NOMO-1 treated with DMSO at 0.1 percent for 48 hours (cell line): ENCODE measurements around the gene OR1J1.

Source experiments
- DNase-seq: peaks from one replicate; lab custom pipeline; 2025; ENCODE audit not compliant: unreplicated experiment; lab: John Stamatoyannopoulos, UW

OR1J1 gene, protein sequence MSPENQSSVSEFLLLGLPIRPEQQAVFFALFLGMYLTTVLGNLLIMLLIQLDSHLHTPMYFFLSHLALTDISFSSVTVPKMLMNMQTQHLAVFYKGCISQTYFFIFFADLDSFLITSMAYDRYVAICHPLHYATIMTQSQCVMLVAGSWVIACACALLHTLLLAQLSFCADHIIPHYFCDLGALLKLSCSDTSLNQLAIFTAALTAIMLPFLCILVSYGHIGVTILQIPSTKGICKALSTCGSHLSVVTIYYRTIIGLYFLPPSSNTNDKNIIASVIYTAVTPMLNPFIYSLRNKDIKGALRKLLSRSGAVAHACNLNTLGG

DNA sequence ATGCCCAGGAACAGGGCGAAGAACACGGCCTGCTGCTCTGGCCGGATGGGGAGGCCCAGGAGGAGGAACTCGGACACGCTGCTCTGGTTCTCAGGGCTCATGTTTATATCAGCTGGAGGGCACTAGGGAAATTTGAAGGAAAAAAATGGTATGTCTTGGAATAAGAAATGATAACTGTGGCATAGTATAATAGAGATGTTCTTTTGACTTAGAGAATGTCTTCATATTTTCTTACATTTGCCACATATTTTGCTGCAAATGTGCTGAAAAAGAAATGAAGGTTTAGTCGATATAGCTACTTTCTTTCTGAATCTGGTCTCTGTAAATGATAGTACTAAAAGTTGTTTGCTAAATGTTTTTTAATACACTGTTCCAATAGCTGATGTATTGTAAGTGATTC is at the start of gene OR1J1:
OR1J1 (minus strand) TSS at position 101 of the 400 bp plus-strand sequence; CDS start at position 101, 0 bp downstream.
- DNase-seq = no peak

DNA sequence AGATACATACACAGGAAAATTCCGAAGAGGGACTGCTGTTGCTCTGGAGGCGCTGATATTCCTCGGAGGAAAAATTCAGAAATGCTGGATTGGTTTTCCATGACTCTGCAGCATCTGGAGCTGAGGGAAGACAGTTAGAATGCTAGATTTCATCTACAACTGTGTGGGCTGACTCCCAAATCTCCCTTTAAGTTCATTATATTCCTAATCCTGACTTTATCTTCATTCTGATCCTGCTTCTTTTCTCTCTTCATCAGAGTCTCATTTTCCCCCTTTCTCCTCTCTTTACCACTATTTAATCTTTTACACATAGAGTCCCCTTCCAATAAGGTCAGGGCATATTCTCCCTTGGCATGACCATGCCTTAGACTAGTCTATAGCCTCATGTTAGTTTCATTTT is 49.5 kb upstream of the OR1J1 start, which contains the start of gene OR1N1:
OR1N1 (minus strand) TSS at position 101 of the 400 bp plus-strand sequence; CDS start at position 101, 0 bp downstream.
- no peak for DNase-seq

DNA sequence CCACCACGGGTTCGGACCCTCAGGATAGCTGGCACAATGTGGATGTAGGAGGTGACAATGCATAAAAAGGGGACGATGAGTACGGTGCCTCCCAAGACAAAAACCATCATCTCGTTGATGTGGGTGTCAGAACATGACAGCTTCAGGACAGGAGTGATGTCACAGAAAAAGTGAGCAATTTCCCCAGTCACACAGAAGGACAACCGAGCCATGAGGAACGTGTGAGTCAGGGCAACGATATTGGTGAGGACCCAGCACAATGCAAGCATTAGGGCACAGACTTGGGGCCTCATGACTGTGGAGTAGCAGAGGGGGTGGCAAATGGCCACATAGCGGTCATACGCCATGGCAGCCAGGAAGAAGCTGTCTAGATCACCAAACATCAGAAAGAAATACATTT is 48.9 kb upstream of the OR1J1 start:
- DNase-seq = no peak

DNA sequence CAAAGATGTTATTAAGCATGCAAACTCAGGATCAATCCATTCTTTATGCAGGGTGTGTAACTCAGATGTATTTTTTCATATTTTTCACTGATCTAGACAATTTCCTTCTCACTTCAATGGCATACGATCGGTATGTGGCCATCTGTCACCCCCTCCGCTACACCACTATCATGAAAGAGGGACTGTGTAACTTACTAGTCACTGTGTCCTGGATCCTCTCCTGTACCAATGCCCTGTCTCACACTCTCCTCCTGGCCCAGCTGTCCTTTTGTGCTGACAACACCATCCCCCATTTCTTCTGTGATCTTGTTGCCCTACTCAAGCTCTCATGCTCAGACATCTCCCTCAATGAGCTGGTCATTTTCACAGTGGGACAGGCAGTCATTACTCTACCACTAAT is 41.6 kb upstream of the OR1J1 start:
- no peak for DNase-seq

DNA sequence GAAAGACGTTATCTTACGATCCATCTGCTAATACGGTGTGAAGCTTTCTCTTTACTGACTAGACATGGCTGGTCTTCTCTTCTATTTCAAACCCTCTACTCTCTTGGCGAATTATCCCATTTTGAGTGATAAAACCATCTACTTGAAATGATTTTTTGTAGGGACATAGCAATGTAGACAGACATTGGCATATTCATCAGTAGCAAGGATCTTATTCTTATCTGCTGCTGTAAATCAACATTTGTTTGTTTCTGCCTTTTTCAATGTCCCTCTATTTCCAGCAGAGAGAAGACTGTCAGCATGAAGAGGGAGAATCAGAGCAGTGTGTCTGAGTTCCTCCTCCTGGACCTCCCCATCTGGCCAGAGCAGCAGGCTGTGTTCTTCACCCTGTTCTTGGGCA is 41.1 kb upstream of the OR1J1 start, which contains the start of gene OR1J4:
OR1J4 (plus strand) TSS at position 301 of the 400 bp plus-strand sequence; CDS start at position 301, 0 bp downstream.
- DNase-seq = no peak

DNA sequence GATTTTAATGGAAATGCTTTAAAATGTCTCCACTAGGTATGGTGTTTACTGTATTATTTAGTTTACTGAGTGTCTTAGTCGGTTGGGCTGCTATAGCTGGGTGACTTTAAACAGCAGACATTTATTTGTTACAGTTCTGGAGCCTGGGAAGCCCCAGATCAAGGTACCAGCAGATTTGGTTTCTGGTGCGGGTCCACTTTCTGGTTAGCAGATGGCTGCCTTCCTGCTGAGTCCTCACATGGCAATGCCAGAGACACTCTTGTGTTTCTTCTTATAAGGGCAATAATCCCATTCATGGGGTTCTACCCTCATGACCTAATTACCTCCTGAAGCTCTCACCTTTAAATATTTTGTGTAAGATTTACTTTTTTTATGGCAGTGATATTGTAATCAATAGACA is 40.5 kb upstream of the OR1J1 start:
- no peak for DNase-seq

DNA sequence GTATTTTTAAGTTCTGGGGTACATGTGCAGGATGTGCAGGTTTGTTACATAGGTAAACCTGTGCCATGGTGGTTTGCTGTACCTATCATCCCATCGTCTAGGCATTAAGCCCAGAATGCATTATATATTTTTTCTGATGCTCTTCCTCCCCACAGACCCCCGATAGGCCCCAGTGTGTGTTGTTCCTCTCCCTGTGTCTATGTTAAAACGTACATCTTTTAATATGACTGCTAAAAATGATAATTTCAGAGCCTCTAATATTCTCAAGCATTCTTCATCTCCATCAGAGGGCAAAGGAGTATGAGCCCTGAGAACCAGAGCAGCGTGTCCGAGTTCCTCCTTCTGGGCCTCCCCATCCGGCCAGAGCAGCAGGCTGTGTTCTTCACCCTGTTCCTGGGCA is 32.8 kb upstream of the OR1J1 start, which contains the start of gene OR1J2:
OR1J2 (plus strand) TSS at position 301 of the 400 bp plus-strand sequence; CDS start at position 301, 0 bp downstream.
- DNase-seq = no peak

DNA sequence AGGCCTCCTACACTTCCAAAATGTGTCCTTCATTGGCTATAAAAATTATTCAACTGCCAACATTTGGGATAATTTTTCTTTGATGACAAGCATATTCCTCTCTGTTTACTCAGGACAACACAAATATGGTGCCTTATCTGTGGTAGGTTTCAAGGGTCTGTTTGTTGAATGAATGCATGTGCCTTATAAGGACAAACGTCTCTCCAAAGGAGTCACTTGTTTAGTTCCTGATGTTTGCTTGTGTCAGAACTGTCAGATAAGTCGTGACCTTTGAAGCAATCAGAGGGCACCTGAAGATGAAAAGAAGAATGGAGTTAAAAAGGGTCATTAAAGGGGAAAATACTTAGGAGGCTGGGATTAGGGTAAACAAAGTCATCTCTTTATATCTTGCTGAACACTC is 29.2 kb upstream of the OR1J1 start:
- no peak for DNase-seq

DNA sequence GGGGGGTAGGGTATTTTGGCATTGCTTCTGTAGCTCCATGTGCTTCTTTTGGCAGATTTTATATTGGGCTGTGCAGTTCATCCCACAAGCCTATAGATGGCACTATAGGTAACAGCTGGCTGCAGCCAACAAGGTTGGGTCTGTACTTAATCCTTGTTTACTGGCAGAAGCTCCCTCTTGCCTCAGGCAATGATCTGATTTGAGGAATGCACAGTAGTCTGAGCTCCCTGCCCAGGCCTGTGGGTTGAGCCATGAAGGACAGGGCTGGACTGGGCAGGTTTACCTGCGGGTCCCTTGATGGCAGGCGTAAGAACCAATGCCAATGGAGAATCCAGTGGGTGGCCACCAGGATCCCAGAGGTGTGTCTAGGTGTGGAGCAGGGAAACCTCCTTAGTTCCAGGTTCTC is 21.2 kb upstream of the OR1J1 start:
- no peak for DNase-seq

DNA sequence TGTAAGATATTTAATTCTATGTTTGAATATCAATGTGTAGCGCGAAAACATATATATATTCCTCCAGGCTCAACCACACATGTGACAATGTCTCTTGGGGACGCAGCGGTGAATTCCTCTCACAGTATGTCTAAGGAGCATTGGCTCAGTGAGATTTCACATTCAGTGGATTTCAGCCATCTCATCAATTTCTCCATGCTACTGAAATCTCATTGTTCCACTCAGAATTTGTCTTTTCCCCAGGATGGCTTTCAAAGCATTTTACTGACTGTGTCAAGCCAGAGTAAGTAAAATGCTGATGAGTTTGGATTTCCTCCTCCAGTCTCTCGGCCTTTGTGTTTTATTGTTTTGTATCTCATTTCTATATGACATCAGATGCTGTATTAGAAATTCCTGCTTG is 1.3 kb upstream of the OR1J1 start:
- no peak for DNase-seq

DNA sequence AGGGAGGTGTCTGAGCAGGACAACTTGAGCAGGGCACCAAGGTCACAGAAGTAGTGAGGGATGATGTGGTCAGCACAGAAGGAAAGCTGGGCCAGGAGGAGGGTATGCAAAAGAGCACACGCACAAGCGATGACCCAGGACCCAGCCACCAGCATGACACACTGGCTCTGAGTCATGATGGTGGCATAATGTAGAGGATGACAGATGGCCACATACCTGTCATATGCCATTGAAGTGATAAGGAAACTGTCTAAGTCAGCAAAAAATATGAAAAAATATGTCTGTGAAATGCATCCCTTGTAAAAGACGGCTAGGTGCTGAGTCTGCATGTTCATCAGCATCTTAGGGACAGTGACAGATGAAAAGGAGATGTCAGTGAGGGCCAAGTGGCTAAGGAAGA is 380 bp downstream of the OR1J1 start:
- no peak for DNase-seq

DNA sequence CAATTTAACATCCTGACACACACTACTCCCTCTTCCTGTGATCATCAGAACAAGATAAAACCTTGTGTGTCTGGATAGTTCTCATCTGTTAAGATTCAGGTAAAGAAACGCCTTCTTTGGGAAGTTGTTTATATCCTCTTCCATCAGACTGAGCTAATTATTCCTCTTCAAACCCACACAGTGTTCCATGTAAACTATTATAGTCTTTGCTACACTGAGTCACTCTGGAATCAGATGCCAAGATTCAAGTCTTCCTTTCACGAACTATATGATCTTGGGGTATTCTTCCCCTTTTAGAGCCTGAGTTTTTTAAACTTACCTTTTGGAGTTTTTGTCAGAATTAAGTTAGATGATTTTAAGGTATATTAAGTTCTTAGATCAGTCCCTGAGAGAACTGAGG is 2.0 kb downstream of the OR1J1 start:
- DNase-seq = no peak

DNA sequence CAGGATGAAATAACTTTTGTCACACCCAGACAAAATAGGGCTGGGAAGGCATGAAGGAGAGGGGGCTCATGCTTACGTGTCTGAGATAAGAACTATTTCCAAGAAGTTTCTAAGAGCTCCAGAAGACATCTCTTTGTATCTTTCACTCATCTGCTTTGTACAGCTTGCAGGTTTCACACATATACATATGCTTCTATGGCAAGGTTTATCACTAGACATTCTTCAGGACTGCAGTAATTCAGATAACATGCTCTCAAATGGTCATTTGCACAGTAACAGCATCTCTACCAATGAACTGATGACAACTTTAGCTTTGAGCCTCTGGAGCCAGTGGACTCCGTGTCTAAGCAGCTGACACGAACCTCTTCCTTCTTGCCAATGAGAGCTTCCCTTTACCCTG is 3.2 kb downstream of the OR1J1 start:
- no peak for DNase-seq

DNA sequence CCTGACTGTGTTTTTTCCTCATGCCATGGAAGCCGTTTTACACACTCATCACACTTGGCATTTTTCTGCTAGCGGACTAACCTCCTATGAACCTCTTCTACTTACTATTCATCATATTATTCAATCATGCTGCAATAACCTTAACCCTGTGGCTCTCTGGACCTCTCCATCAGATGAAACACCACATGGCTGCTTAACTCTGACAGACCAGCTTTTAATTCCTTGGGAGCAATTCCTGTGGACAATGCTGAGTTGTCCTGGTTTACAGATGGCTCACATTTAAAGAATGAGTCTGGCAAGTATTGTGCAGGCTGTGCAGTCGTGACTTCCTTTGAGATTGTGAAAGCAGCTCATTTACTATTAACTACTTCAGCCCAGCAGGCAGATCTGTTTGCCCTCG is 9.0 kb downstream of the OR1J1 start:
- DNase-seq = no peak

DNA sequence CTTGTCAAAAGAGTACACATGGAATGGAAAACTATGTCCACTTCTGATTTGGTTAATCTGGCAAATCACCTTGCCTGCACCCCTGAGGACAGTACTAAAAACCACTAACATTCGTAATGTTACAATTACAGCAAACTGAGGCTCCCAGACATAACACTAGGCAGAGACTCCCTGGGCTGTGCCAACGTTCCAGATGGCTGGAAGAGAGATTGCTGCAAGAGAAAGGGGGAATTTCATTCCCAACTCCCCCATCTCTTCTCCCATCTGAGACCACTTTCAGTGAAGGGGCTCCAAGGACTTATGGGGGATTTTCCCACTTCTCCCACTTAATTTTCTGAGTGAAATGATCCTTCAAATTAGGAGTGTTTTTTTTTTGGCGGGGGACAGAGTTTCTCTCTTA is 11.3 kb downstream of the OR1J1 start:
- DNase-seq = no peak

DNA sequence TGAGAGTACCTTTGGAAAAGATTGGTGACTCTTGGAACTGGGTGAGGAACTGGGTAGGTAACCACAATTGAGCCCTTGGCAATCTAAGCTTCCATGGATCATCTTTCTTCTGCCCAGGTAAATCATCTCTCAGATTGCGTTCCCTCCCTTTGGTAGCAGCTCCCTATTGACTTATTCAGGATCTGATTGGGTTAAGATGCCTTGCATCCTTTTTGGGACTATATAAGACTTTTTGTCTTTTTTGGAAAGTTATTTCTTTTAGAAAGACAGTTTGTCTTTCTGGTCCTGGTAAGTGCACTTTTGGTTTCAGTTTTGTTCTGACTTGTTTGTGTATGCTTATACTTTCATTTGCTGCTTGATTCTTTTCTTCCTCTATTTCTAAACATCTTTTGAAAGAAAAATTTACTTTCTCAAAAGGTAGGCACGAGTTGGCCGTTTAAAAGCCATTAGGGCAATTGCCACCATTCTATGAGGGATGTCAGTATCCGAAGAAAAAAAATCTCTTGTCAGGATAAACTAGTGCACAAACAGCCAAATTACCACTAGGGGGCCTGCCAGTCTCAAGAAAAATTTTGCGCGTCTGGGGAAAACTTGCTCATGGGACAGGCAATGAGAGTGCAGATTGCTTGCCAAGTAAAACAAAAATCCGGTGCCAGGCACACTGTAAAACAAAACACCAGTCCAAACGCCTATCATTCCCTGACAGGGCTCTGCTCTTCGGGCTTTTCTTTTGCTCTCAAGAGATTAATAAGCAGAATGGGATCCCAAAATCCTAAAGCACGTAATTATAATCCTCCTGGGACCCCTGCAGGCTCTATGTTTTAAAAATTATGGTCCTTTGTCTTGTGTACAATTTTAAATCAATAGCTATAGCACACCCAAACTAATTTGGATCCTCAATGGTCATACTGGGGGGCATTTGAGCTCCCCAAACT is 12.8 kb downstream of the OR1J1 start:
- peak; percentile 80 for DNase-seq

DNA sequence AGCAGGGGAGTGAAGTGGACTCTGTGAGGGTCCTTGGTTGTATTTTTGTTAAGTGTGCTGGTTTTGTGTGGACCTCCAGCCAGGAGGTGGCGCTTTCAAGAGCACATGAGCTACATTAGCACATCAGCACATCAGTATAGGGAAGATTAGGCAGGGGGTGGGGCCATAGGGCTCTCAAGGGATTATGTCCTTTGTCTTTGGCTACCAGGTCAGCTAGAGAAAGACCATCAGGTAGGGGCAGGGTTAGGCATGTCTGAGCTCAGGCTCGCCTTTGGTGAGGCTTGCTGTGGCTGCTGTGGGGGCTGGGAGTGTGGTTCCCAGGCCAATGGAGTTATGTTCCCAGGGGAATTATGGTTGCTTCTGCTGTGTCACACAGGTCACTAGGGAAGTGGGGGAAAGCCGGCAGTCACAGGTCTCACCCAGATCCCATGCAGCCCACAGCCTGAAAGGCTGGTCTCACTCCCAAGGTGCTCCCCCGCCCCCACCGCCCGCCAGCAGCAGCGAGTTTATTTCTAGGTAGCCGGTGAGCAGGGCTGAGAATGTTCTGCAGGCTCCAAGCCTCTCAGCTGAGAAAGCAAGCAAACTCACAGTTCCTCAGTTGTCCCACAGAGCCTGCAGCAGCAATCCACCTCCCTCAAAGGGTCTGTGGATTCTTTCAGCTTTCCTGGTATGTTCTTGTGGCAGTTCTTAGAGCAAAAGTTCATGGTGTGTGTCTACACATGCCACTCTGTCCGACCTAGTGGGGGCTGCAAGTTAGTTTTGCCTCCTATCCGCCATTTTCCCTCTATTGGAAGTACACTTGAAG is 13.7 kb downstream of the OR1J1 start:
- peak; percentile 43 for DNase-seq

DNA sequence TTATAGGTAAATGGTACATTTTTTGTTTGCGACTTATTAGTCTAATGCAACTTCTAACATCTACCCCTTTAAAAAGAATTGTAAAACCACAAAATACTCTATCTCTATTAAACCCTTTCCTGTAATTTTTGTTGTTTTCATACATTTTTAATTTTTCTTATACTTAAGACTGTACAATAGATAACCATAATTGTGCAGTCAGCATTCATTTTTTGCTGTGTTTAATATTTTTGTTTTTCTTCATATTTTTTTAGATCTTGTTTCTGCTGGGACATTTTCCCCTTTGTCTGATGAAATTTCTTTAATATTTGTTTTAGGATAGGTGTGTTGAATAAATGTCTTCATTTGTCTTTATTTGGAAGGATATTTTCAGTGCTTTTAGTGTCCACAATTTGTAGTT is 19.9 kb downstream of the OR1J1 start:
- no peak for DNase-seq

DNA sequence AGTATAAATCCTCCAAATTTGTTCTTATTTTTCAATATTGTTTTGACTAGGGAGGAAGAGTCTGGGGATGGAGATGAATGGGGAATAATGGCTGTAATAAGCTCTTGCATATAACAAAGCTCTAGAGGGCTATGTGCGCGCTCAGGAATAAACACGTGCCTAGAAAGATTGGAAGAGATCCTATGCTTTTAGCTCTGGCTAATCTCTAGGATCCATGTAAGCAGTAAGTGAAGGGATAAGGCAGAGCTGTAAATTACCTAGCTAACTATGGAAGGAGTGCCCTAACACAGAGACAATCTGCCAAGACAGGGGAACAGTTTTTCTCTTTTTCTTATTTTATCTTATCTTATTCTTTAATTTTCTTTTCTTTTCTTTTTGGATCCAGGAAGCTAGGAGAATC is 21.6 kb downstream of the OR1J1 start:
- DNase-seq = no peak

DNA sequence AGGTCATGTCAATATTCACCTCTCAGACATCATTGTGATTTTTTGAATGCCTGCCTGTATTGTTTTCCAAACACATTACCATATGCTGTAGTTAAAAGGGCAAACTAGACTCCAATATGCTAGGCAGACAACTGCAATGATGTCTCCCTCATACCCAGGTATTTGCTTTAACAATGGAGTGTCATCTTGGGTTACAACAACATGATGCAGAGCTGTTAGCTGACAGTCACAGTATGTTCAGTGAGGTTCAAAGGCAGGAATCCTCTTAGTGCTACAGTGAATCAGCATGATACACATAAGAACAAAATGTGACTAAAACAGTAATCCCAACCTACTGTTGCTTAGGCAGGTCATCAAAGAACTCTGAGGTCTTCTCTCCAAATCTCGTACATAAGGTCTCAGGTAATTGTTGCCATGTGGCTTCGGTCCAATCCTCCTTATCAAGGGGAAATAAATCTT is 24.0 kb downstream of the OR1J1 start:
- no peak for DNase-seq
